HG03460 (cell line): Measurements from ENCODE around the gene STXBP6.

Experiments
- ATAC-seq: cut with Tn5 transposase; IDR thresholded peaks from one replicate; pipeline ENCODE4 v1.9.1; 2021; ENCODE audit not compliant: unreplicated experiment

Gene STXBP6

DNA sequence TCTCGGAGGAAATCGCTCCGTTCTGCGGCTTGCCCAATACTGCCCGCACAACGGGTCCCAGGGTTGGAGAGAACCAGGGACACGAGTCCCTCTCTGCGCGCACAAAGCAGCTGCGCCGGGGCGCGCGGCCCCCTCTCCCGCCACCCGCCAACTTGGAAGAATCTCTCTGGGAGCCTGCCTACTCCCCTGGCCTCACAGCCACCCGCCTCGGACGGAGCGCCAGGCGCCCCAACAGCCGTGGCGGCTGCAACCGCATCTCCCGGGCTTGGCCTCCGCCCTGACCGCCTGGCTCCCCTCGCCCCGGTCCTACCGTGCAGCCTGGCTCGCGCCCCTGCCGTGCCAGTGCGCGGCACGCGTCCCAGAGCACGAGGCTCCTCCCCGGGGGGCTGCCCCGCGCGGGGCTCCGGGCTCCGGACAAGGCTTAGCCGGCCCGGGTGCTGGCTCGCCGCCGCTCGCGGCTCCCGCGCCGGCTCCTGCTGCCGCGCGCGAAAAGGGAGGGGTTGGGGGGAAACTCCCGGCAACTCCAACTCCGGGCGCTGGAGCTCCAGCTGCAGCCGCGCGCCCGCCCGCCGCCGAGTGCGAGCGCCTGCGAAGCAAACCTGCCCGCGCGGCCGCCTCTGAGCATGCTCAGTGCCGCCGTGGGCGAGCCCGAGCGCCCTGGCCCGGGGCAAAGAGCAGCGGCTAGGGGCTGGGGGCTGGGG, at the start of gene STXBP6:
STXBP6 (minus strand) TSS at position 580 of the 701 bp plus-strand sequence. CDS start 75,329 bp downstream, outside the sequence.
- no peak for ATAC-seq

DNA sequence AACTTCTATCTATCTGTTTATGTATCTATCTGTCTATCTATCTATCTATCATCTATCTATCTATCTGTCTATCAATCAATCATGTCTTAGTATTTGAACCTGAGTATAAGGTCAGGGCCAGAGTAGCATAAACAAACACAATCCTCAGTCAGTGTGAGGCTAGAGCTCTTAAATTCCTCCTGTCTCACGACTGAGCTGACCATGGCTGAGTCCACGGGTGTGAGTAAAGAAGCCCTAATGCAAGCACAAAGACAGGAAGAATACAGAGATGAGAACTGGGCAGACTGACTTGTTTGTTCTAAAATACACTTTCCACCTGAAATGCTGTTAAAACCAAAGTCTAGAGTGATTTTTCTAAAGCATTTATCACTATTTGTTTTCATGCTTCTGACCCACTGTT, 47.2 kb upstream of the STXBP6 start:
- ATAC-seq, result no peak

GRCh38 chr14:25095736-25096437, 45.9 kb upstream of the STXBP6 start:
- ATAC-seq, result no peak

DNA sequence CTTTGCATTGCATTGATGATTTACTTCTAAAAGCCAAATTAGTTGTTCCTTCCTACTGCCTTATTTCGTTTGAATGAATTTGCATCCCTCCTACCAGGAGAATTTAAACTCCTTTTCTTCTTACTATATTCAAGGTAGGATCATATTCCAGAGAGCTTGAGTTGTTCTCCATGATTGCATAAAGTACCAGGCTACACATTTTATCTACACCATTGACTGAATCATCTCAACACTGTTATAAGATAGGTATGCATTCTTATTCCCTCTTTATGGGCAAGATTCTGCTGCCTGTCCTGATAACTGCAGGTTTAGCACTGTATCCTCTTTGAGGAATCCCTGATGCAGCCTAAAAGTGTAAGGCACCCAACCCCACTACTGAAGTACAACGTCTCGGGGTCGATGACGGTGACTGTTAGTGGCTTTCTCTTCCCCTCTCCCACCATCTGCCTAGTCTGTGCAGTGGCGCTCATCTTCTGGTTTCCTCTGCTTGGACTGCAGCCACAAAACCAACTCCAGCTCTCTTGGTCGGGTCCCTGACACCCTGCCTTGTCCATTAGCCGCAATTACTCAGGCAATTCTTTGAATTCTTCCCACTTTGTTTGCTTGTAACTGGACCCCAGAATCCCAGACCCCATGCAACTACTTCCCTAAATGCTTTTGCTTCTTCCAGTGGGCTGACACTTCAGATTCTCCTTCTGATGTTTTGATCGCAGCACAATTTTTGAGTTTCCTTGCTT, 44.4 kb upstream of the STXBP6 start:
- no peak for ATAC-seq

DNA sequence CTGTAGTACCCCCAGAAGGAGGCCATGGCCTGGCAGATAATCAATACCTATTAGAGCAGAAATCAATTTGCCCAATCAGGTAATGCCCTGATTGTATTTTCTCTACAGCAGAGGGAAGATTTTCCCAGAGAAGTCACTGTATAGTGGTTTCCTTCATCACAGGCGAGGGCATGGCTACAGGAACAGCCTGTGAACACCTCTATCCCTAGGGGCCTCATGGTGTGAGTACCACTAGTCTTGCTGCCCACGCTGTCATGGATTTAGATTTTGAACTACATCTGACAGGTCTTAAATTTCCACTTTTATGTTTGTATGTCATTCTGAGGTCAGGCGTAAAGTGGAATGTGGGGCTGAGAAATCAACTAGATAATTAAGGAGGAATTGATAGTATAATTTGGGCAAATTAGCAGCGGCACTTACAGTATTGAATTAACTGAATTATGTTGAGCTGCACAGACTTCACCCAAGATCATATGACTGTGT, 42.4 kb upstream of the STXBP6 start:
- ATAC-seq, result no peak

DNA sequence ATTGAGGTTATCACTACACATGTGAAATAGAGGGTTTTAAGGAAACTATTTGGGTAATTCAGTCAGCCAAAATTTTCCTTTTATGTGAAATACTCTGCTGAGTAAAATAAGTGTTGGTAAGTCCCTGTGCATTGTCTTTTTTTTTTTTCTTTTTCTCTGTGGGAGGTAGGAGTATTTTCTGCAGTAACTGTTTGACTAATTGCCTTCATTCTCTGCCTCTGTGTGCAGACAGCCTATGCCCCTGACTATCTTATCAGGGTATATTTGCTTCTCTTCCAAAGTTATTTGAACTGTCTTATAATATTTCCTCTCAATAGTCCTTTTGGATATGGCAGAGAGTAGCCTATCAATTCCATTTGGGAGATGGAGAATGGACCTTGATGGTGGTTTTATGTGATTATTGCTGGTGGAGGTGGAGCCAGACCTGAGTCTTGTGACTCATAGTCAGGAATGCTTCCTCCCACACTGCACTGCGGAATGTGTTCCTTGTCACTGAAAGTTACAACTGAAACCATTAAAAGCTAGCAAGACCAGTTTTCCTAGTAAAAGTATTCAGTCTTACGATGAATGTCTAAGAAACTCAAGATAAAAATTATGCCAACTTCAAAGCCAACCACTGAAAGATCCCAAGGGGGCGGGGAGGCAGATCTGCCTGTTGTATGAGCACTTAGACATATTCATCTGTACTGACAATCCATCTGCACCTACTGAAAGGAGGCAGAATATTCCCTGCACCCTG, 40.9 kb upstream of the STXBP6 start:
- ATAC-seq, result no peak

DNA sequence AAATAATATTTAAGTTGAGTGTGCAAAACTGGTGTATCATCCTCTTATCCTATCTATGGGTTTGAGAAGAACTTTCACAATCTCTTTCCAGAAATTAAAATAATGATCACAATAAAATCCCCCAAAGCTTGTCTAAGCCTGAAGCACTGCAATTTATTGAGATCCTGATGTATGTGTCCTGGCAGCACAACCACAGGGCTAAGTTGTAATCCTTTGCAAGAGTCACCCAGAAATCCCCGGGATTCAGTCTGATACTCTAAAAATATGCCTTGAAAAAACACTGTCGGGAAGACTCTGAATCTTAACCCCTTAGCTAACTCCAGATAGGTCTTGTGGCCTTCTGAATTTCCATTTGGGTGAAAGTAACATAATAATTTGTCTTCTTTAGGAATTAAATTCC, 40.3 kb upstream of the STXBP6 start:
- ATAC-seq, result no peak

DNA sequence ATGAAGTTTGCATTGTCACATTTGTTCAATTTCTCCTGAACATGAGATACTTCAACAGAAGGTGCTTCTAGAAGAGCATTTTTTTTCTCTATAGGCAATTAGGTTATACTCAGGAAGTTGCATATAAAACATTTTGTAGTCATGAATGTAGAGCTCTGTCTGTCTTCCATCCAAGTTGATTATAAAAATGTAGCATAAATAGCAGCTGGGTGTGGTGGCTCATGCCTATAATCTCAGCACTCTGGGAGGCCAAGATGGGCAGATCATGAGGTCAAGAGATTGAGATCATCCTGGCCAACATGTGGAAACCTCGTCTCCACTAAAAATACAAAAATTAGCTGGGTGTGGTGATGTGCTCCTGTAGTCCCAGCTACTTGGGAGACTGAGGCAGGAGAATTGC, 39.5 kb upstream of the STXBP6 start:
- ATAC-seq, result no peak

DNA sequence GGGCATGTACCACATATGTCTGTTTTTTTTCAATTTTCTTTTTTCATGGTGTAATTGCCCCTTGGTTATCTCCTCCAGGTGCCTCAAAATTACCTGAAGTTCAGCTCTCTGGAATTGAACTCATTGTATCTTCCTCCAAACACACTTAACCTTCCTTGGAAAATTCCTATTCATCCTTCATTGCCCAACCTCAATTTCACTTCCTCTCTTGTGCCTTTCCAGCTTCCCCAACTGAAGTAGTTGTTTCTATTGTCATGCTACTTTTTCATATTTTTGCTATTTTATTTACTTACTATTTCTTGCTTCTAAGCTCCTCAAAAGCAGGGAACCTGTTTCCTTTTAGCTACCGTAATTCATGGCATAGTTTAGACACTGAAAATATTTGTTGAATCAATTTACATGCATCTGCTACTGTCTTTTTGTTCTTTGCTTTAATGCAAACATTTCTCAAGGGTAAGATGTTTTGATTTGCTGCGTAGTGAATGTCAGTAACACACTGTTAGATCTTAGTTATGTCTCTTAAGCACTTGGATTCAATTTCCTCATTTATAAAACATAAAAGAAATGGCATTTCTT, 37.0 kb upstream of the STXBP6 start:
- no peak for ATAC-seq

DNA sequence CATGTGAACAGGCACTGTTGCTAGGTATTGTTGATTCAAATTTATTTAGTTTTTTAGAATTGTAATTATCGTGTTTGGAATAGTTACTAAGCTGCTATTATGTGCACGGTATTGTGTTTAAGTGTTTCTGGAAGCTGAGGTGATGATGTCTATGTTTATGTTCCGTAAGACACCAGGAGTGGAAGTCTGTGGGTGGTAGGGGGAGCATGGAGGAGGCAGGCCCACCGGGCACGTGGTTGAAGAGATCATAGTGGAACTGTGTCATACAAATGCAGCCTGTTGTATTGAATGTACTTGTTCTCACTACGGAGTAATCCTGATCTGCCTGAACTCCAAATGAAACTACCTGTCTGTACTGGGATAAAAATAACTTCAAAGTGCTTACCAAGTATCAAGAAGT, 36.1 kb upstream of the STXBP6 start:
- ATAC-seq, result no peak

GRCh38 chr14:25080682-25081081, 30.7 kb upstream of the STXBP6 start:
- no peak for ATAC-seq

DNA sequence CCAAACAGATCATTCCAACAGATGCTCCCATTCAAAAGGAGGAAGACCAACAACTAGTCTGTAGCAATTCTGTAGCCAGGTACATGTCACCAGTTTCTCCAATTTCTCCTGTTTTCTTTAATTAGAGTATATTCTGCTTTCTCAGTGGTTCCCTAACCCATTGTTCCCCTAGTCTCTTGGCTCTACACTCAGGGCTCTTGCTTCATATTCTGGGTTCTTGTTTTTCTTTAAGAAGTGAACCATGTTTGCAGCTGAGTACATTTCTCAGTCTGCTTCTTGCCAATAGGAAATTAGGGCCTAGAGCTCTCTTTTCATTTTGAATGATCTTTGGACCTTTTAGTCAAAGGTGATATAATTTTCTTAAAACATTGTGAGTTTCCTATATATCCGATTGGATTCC, 29.4 kb upstream of the STXBP6 start:
- no peak for ATAC-seq

- no peak for ATAC-seq
Observed at GRCh38 chr14:25074099-25074685, 24.2 kb upstream of the STXBP6 start.

DNA sequence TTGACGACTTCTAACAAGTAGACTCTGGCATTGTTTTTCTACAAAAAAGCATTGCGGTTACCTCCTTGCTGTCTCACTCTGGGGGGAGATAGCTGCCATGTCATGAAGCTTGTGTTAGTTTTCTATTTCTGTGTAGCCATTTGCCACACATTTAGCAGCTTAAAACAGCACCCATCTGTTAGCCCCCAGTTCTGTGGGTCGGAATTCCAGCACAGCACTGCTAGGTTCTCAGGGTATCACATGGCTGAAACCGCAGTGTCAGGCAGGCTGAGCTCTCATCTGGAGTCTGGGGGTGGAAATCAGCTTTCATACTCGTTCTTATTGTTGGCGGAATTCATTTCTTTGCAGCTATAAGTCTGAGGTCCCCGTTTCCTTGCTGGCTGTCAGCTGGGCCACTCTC, 19.9 kb upstream of the STXBP6 start:
- ATAC-seq, result no peak

DNA sequence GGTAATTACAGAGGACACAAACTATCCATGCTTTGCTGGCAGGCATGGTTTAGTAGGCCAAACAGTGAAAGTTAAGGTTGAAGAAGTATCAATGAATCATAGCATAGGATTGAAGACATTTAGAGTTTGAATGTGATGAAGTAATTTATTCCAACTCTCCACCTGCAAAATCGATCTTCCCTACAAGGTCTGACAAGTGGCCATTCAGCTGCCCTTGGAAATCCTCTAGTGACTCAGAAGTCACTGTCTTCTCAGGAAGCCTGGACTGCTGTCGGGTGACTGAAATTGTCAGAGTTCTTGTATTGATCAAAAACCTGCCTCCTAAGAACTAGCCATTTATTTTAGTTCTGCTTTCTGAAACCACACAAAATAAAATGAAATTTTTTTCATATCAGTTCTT, 17.7 kb upstream of the STXBP6 start:
- no peak for ATAC-seq

DNA sequence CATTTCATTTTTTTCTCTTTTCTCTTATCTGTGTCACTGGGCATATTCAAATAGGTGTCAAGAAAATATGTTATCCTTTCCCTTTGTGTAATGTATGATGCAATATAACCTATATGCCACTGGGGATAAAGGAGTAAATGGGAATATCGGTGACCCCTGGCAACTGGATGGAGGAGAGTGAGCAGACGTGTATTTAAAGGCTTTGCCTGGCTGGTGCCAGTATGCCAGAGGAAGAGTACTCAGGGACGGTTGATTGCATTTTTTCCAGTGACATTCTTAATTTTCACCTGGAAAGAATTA, 12.0 kb upstream of the STXBP6 start:
- no peak for ATAC-seq

DNA sequence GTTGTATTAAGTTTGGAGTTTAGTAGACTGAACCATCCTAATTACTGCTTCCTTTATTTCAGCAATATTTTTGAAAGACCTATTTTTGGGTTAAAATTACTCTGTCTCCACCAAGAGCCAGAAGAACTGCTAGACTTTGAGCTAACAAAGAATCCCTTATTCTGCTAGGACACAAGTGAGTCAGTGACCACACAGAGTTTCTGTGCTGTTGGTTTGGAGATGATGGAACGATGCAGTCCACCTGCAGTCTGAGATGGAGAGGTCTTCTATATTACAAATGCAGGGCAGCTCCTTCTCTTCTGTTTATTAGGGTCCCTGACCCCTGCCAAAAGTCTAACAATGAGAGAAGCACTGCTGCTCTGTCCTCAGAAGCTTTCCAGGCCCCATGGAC, 6.7 kb upstream of the STXBP6 start:
- ATAC-seq, result no peak

GRCh38 chr14:25055992-25056687, 6.2 kb upstream of the STXBP6 start:
- ATAC-seq, result no peak

GRCh38 chr14:25055005-25055404, 5.1 kb upstream of the STXBP6 start:
- no peak for ATAC-seq

GRCh38 chr14:25053585-25053984, 3.6 kb upstream of the STXBP6 start:
- no peak for ATAC-seq
